Caco-2 (cell line): ENCODE results near the gene PVRIG. TPM values are rescaled to one million over a fixed set of nuclear protein-coding genes. Genes with fewer than 3 reads are reported as not detected.
"Not testable (repeated sequence)": the region's sequence is repeated elsewhere in the genome, so short reads cannot be mapped to it uniquely, and the experiment has no call there.

Experiments used
- BruUV-seq: library from RNA; stranded (reverse); fragments of 400-500 nt; replicated peaks from 2 replicates; lab custom pipeline; 2021; lab: Mats Ljungman, UMichigan
- CTCF ChIA-PET: fragments of 300-600 bp; sonication (Branson Sonifier 250); formaldehyde crosslinking; loops from one replicate; lab custom pipeline; 2022; ENCODE audit warnings: antibody characterized with exemption; lab: Charles Lee
- POLR2A ChIA-PET: fragments of 300-600 bp; sonication (Branson Sonifier 250); formaldehyde crosslinking; loops from one replicate; lab custom pipeline; 2022; ENCODE audit warnings: antibody characterized with exemption; lab: Charles Lee
- DNase-seq, 2 experiments: peaks; one replicate each; pipeline versions ENCODE4 v3.0.0 to v3.0.0-alpha.2; 2020 to 2022
- H3K27me3 ChIP-seq: replicated peaks from 2 replicates; pipeline ENCODE4 v1.6.0; 2011; ENCODE audit warnings: low read length; ENCODE audit not compliant: control insufficient read depth, insufficient read depth
- H3K36me3 ChIP-seq: 2 replicates; pipeline ENCODE4 v1.5.1; 2011; ENCODE audit warnings: low read length; ENCODE audit not compliant: control insufficient read depth, insufficient read depth
- H3K4me1 ChIP-seq: fragments of 250-450 bp; sonication (Bioruptor Pico); 2 replicates; pipeline ENCODE4 v1.5.1; 2020; ENCODE audit warnings: mild to moderate bottlenecking
- H3K4me3 ChIP-seq: 2 replicates; pipeline ENCODE4 v1.5.1; 2011; ENCODE audit warnings: low read depth, mild to moderate bottlenecking, control low read depth, low read length
- H3K9me3 ChIP-seq: fragments of 250-450 bp; sonication (Bioruptor Pico); 2 replicates; pipeline ENCODE4 v1.5.1; 2020; ENCODE audit warnings: mild to moderate bottlenecking, moderate library complexity
- H3K27ac Mint-ChIP-seq: one replicate; pipeline ENCODE4 v1.8.0; 2022; ENCODE audit warnings: mixed read lengths; ENCODE audit not compliant: unreplicated experiment
- H3K27me3 Mint-ChIP-seq: one replicate; pipeline ENCODE4 v1.8.0; 2022; ENCODE audit warnings: mixed read lengths; ENCODE audit not compliant: insufficient read depth, unreplicated experiment
- H3K36me3 Mint-ChIP-seq: one replicate; pipeline ENCODE4 v1.8.0; 2022; ENCODE audit warnings: mild to moderate bottlenecking, mixed read lengths; ENCODE audit not compliant: insufficient read depth, unreplicated experiment
- H3K4me1 Mint-ChIP-seq: one replicate; pipeline ENCODE4 v1.8.0; 2022; ENCODE audit warnings: low read depth, mixed read lengths; ENCODE audit not compliant: unreplicated experiment
- H3K4me3 Mint-ChIP-seq: one replicate; pipeline ENCODE4 v1.8.0; 2022; ENCODE audit warnings: mild to moderate bottlenecking, moderate library complexity, mixed read lengths; ENCODE audit not compliant: unreplicated experiment
- H3K9me3 Mint-ChIP-seq: one replicate; pipeline ENCODE4 v1.8.0; 2022; ENCODE audit warnings: mixed read lengths; ENCODE audit not compliant: unreplicated experiment
- CTCF ChIP-seq, 2 experiments: fragments of 200-600 bp in 1 of 2; IDR thresholded peaks; 1 replicate in 1 of 2; 2 replicates in 1 of 2; pipeline versions ENCODE4 v1.5.1 to v1.8.0; 2011 to 2022; ENCODE audit warnings: antibody characterized with exemption in 1 of 2, control low read depth in 1 of 2, inconsistent platforms in 1 of 2, low read depth in 1 of 2, low read length in 1 of 2, mild to moderate bottlenecking in 1 of 2, moderate library complexity in 1 of 2; ENCODE audit not compliant: insufficient read depth in 1 of 2, severe bottlenecking in 1 of 2, unreplicated experiment in 1 of 2
- intact Hi-C: fragments of 100-400 bp; cut with micrococcal nuclease; formaldehyde crosslinking; loops from one replicate; pipeline ENCODE4 v1.10.0; 2022; ENCODE audit not compliant: unreplicated experiment
- total RNA-seq: library from RNA; stranded (reverse); gene quantifications from 2 replicates; pipeline ENCODE4 v1.2.3, GENCODE V29; 2022

PVRIG gene
- total RNA-seq, 1 experiment from 2014 or later: not detected

- no peak overlapping the region for H3K4me3 Mint-ChIP-seq
- H3K27ac Mint-ChIP-seq: peak overlapping the region; percentile 97
- POLR2A ChIA-PET: no interaction called here
- BruUV-seq: no TSS peak
- peaks cover 6% of the 10 kb centered on the region for H3K36me3 Mint-ChIP-seq
- Histone ChIP-seq H3K4me1 (peaks cover 16% of the 10 kb centered on the region), H3K36me3 (no peaks in the 10 kb centered on the region), H3K9me3 (no peaks in the 10 kb centered on the region), H3K4me3 (no peak overlapping the region), H3K27me3 (no peaks in the 10 kb centered on the region)
- intact Hi-C loops: loop anchor here (2.0 kb wide), 1 partner anchor 20 kb away; no protein-coding TSS in a partner anchor
- H3K9me3 Mint-ChIP-seq: no peaks in the 10 kb centered on the region
- no peak for DNase-seq
- no peaks in the 10 kb centered on the region for H3K27me3 Mint-ChIP-seq
- H3K4me1 Mint-ChIP-seq: peaks cover 19% of the 10 kb centered on the region
- no peak for TF ChIP-seq CTCF (IDR thresholded peaks at IDR 0.05; ENCODE audit: insufficient read depth in 1 of 2, low read depth in 1 of 2, low read length in 1 of 2, severe bottlenecking in 1 of 2, unreplicated experiment in 1 of 2)
- CTCF ChIA-PET: no interaction called here
Measured at GRCh38 chr7:100248483-100248882, 28.7 kb downstream of the PVRIG start.

DNA sequence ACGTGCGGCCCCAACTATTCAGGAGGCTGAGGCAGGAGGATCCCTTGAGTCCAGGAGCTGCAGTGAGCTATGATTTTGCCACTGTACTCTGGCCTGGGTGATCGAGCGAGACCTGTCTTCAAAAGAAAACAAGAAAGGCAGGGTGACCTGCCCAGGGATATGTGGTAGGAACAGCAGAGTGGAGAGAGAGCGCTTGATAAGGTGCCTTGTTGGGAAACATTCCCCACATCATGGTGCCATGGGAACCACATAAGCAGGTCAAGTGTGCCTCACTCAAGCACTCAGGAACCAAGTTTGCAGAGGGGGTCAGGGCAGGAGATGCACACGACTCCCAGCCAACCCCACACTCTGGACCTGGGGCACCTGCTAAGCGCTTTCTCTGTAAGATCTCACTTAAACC lies 37.3 kb downstream of the PVRIG start:
- H3K36me3 ChIP-seq: no peaks in the 10 kb centered on the region
- no peaks in the 10 kb centered on the region for H3K4me1 ChIP-seq
- no peak overlapping the region for H3K4me3 ChIP-seq
- H3K9me3 ChIP-seq: no peaks in the 10 kb centered on the region
- no peak for DNase-seq
- Mint-ChIP-seq H3K4me3 (no peak overlapping the region), H3K9me3 (no peaks in the 10 kb centered on the region), H3K36me3 (peaks cover 6% of the 10 kb centered on the region), H3K4me1 (no peaks in the 10 kb centered on the region), H3K27me3 (no peaks in the 10 kb centered on the region), H3K27ac (no peak overlapping the region)
- ChIA-PET CTCF (no interaction called here), POLR2A (no interaction called here)
- no peak for TF ChIP-seq CTCF (IDR thresholded peaks at IDR 0.05; ENCODE audit: insufficient read depth in 1 of 2, low read depth in 1 of 2, low read length in 1 of 2, severe bottlenecking in 1 of 2, unreplicated experiment in 1 of 2)
- H3K27me3 ChIP-seq: no peaks in the 10 kb centered on the region
- intact Hi-C loops: no loop called here
- no TSS peak for BruUV-seq

DNA sequence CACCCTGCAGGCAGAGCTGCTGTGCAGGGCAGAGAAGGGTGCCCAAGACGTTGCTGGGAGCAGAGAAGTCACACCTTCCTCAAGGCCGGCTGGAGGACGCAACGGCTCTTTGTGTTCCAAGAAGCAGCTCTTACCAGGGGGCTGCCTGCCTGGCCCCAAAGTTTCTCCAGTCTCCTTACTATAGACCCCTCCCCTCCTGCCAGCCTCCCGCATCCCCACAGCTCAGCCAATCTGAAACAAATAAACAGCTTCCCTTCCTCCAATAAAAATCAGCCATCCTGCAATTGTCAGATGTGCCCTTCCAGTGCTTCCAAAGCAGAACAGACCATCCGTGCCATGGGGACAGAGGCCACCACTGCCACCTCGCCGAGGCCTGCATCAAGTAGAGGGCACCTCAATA lies 40.2 kb downstream of the PVRIG start:
- H3K27me3 ChIP-seq, H3K9me3 ChIP-seq, H3K36me3 ChIP-seq, CTCF ChIA-PET, DNase-seq, H3K4me1 Mint-ChIP-seq, H3K27ac Mint-ChIP-seq, H3K27me3 Mint-ChIP-seq, BruUV-seq, H3K4me3 Mint-ChIP-seq, H3K4me1 ChIP-seq, H3K9me3 Mint-ChIP-seq, intact Hi-C loops, POLR2A ChIA-PET, H3K4me3 ChIP-seq: not testable (repeated sequence)
- peaks cover 12% of the 10 kb centered on the region for H3K36me3 Mint-ChIP-seq

DNA sequence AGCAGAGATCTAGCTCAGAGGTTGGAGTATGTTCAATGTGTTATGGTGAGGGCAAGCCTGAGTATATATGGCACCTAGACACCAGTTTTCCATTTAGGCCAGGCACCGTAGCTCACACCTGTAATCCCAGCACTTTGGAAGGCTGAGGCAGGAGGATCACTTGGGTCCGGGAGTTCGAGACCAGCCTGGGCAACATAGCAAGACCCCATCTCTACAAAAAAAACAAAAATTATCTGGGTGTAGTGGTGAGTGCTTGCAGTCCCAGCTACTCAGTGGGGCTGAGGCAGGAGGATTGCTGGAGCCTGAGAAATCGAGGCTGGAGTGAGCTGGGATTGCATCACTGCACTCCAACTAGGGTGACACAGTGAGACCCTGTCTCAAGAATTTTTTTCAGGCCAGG lies 43.1 kb downstream of the PVRIG start:
- H3K36me3 ChIP-seq, H3K9me3 ChIP-seq, H3K9me3 Mint-ChIP-seq, H3K27me3 ChIP-seq, intact Hi-C loops, H3K27ac Mint-ChIP-seq, DNase-seq, H3K4me3 Mint-ChIP-seq, BruUV-seq, POLR2A ChIA-PET, H3K4me3 ChIP-seq, H3K27me3 Mint-ChIP-seq: not testable (repeated sequence)
- CTCF ChIA-PET: interaction anchor here (0.6 kb wide), 2 partner anchors 150 to 574 kb away, joined by 3 read pairs; no protein-coding TSS in a partner anchor
- H3K4me1 ChIP-seq: peaks cover 19% of the 10 kb centered on the region
- peaks cover 18% of the 10 kb centered on the region for H3K4me1 Mint-ChIP-seq
- H3K36me3 Mint-ChIP-seq: peaks cover 24% of the 10 kb centered on the region

- H3K36me3 ChIP-seq, POLR2A ChIA-PET: not testable (repeated sequence)
Measured at GRCh38 chr7:100264223-100264622, 44.5 kb downstream of the PVRIG start.

More at GRCh38 chr7:100264223-100264622, 44.5 kb downstream of the PVRIG start:
- H3K36me3 Mint-ChIP-seq: peaks cover 29% of the 10 kb centered on the region
- H3K4me3 ChIP-seq, H3K9me3 ChIP-seq, H3K27me3 Mint-ChIP-seq, CTCF ChIA-PET, H3K4me3 Mint-ChIP-seq, H3K27ac Mint-ChIP-seq, H3K27me3 ChIP-seq, intact Hi-C loops, DNase-seq, H3K9me3 Mint-ChIP-seq, BruUV-seq: not testable (repeated sequence)
- peaks cover 32% of the 10 kb centered on the region for H3K4me1 ChIP-seq
- H3K4me1 Mint-ChIP-seq: peaks cover 24% of the 10 kb centered on the region
